Lower lobe of right lung (tissue), 2 donors: ENCODE data around the gene POFUT2. TPM values are rescaled to one million over a fixed set of nuclear protein-coding genes. Genes with fewer than 3 reads are reported as not detected.

ENCODE experiments used
- ATAC-seq, 2 donors: fragments of 200-7000 bp; cut with Tn5 transposase; one replicate each; pipeline ENCODE4 v1.9.1; 2020 to 2022; ENCODE audit warnings: mild to moderate bottlenecking in 2 of 2, moderate library complexity in 2 of 2
- DNase-seq: peaks from one replicate; pipeline ENCODE4 v3.0.0-alpha.2; 2020
- H3K27ac ChIP-seq: fragments of 200-600 bp; one replicate; pipeline ENCODE4 v1.8.0; 2022
- H3K27me3 ChIP-seq: fragments of 200-600 bp; one replicate; pipeline ENCODE4 v1.8.0; 2022; ENCODE audit warnings: low read depth
- H3K36me3 ChIP-seq: fragments of 200-600 bp; one replicate; pipeline ENCODE4 v1.8.0; 2022; ENCODE audit warnings: mild to moderate bottlenecking
- H3K4me1 ChIP-seq: fragments of 200-600 bp; one replicate; pipeline ENCODE4 v1.8.0; 2022
- H3K4me3 ChIP-seq: fragments of 200-600 bp; one replicate; pipeline ENCODE4 v1.8.0; 2022; ENCODE audit warnings: mild to moderate bottlenecking
- H3K9me3 ChIP-seq: fragments of 200-600 bp; one replicate; pipeline ENCODE4 v1.8.0; 2022
- CTCF ChIP-seq: fragments of 200-600 bp; IDR thresholded peaks from one replicate; pipeline ENCODE4 v1.8.0; 2022; ENCODE audit warnings: antibody characterized with exemption, mild to moderate bottlenecking
- intact Hi-C: fragments of 100-400 bp; cut with DNase I; formaldehyde crosslinking; loops from one replicate; pipeline ENCODE4 v1.11.0; 2022
- total RNA-seq: library from RNA; stranded (reverse); fragmentation: NEBNext Ultra II Directional; extraction: Animal tissue kit (Norgen Biotek cat#: 25700); gene quantifications from one replicate; pipeline ENCODE4 v1.2.1, GENCODE V29; 2021
- donor health status: DM: no; HTN: yes; CAD: no; lungs with severe emphysema.

Gene POFUT2
- total RNA-seq, 1 donor from 2014 or later: 29.1 TPM

- H3K27me3 ChIP-seq: no peaks in the 10 kb centered on the region
- no peaks in the 10 kb centered on the region for H3K9me3 ChIP-seq
- H3K4me3 ChIP-seq: no peak overlapping the region
- intact Hi-C loops: no loop called here
- no peak for ATAC-seq
- H3K36me3 ChIP-seq: no peaks in the 10 kb centered on the region
- peaks cover 63% of the 10 kb centered on the region for H3K4me1 ChIP-seq
- H3K27ac ChIP-seq: peak overlapping the region; percentile 6
- DNase-seq: peak; percentile 36
- TF ChIP-seq CTCF: no peak
These were observed 16.2 kb upstream of the POFUT2 start for GRCh38 chr21:45303751-45304475.

- Histone ChIP-seq H3K27ac (peak overlapping the region; percentile 91), H3K9me3 (no peaks in the 10 kb centered on the region), H3K36me3 (no peaks in the 10 kb centered on the region), H3K27me3 (no peaks in the 10 kb centered on the region), H3K4me3 (no peak overlapping the region), H3K4me1 (peaks cover 56% of the 10 kb centered on the region)
- peak; percentile 42 for DNase-seq
- intact Hi-C loops: no loop called here
- TF ChIP-seq CTCF: no peak
- ATAC-seq: no peak
These were observed 15.5 kb upstream of the POFUT2 start for GRCh38 chr21:45303091-45303615.

- H3K4me3 ChIP-seq: no peak overlapping the region
- ATAC-seq: peak; percentile 63 to 70
- H3K27ac ChIP-seq: peak overlapping the region; percentile 91
These were observed 14.7 kb upstream of the POFUT2 start for GRCh38 chr21:45302082-45303061.

GRCh38 chr21:45301521-45302081 is 13.9 kb upstream of the POFUT2 start:
- no peak for TF ChIP-seq CTCF
- Histone ChIP-seq H3K4me3 (no peak overlapping the region), H3K36me3 (no peaks in the 10 kb centered on the region), H3K27ac (peak overlapping the region; percentile 91), H3K4me1 (peaks cover 42% of the 10 kb centered on the region), H3K9me3 (no peaks in the 10 kb centered on the region), H3K27me3 (no peaks in the 10 kb centered on the region)
- ATAC-seq (no peak), DNase-seq (peak; percentile 35)
- intact Hi-C loops: no loop called here

More at GRCh38 chr21:45302082-45303061, 14.7 kb upstream of the POFUT2 start:
- no peaks in the 10 kb centered on the region for H3K36me3 ChIP-seq
- DNase-seq: peak; percentile 64
- peaks cover 48% of the 10 kb centered on the region for H3K4me1 ChIP-seq
- no peak for TF ChIP-seq CTCF
- no peaks in the 10 kb centered on the region for H3K9me3 ChIP-seq
- H3K27me3 ChIP-seq: no peaks in the 10 kb centered on the region
- intact Hi-C loops: no loop called here
